GM19193 (cell line): ENCODE results near the gene TXNIP.
A peak's percentile ranks its signal among the peaks of the same experiment; 100 is the strongest.

Source experiments
- POLR2A ChIP-seq: IDR thresholded peaks from 4 replicates; pipeline ENCODE4 v1.6.1; 2011; ENCODE audit not compliant: insufficient read depth, insufficient read length; ENCODE audit errors: extremely low read depth

TXNIP gene

GRCh38 chr1:145963265-145964019 is 32.9 kb downstream of the TXNIP start:
- no peak for TF ChIP-seq POLR2A

GRCh38 chr1:145962157-145963102 is 33.9 kb downstream of the TXNIP start:
- no peak for TF ChIP-seq POLR2A

- no peak for TF ChIP-seq POLR2A
Observed at GRCh38 chr1:145961425-145962156, 34.8 kb downstream of the TXNIP start.

DNA sequence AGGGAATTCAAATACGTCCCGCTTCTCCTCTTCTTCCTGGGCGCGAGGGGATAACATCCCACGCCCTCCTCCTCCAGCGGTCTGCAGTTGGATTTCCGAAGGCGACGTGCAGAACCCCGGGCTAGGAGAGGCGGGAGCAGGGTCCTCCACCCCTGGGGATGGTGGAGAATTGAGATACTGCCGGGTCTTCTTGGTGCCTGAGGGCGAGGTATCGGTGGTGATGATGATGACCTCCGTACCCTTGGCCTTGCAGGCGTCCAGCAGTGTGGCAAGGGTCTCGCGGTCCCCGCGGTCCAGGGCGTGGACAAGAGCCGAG is 35.3 kb downstream of the TXNIP start:
- no peak for TF ChIP-seq POLR2A

DNA sequence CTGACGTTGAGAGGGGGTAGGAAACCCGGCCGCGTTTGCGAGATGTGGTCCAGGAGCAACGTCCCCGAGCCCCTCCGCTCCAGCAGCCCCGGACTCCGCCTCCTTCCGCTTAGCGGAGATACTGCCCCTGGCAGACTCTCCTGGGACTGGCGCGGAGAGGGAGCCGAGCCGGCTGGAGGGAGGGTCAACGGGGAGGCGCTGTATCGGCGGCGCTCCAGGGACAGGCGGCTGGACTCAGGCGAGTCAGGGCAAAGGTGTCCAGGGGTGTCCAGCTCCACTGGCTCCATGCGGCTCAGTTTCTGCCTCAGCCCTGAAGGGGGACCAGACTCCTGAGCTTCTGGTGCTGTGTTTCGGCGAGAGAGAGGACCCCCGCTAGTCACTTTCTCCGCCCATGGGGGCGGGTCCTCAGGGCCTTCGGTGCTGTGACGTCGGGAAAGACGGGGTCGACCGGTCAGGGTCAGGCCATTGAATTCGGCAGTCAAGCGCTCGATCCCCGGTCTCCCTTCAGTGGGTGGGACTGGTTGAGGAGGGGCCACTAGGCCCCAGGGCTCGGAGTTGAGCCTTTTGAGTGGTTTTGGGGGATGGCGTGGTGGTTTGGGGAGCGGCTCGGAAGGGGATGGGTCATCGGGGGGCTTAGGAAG is 35.8 kb downstream of the TXNIP start:
- TF ChIP-seq POLR2A, result peak; percentile 49

- TF ChIP-seq POLR2A, result no peak
Observed at GRCh38 chr1:145959957-145960467, 36.4 kb downstream of the TXNIP start.

GRCh38 chr1:145959333-145959732 is 37.0 kb downstream of the TXNIP start:
- TF ChIP-seq POLR2A, result no peak

DNA sequence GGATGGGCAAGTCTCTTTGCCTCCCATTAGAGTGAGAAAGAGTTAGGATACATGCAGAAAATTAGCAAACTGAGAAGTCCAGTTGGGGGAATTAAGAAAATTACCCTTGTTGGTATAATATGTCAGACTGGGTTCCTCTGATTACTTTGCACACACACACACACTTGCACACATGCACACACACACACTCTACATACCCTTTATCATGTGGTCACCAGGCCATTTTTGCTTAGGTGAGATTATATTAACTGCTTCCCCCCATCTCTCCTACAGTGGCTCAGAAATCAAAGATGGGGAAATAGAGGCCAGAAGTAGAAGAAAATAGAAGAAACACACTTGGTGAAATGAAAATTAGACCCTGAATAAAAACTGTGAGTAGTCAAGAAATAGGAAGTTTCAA is 37.6 kb downstream of the TXNIP start:
- no peak for TF ChIP-seq POLR2A

DNA sequence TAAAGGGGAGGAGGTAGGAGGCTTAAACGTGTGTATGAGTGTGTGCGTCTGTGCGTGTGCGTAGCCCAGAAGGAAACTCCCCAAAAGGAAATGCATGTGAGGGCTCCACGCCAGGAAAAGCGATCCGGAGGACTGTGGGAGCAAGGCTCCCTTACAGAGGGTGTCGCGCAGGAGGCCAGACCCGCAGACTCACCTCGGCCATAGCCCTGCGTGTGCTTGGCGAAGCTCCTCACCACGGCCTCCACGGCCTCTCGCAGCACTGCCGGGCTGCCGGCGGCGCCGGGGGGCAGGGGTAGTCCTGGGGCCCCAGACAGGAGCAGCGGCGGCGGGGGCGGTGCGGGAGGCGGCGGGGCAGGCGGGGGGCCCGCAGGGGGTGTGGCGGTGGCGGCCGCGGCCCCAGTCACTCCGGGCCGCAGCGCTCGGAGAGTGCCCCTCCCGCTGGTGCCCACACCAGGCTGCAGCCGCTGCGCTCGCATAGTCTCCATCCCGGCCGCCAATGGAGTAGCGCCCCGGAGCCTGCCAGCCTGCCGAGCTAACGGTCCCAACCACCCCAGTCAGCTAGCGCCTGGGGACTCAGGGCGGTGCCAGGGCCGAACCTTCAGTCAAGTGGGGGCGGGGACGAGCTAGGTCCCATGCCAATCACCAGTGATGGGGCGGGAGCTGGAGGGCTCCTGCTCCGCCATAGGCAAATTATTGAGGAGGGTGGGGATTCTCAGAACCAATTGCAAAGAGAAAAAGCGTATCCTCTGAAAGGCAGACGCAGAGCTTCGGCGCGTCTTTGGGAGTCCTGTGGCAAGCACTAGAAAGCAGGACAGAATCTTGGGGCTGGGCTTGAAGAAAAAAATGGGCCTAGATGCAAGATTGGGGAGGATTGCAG is 38.7 kb downstream of the TXNIP start, which contains the start of gene LIX1L:
TSS of gene LIX1L (minus strand) at position 575 of the 877 bp plus-strand sequence. CDS start at position 485, 90 bp downstream.
- TF ChIP-seq POLR2A, result peak; percentile 79

GRCh38 chr1:145956781-145957442 is 39.5 kb downstream of the TXNIP start:
- TF ChIP-seq POLR2A, result no peak

DNA sequence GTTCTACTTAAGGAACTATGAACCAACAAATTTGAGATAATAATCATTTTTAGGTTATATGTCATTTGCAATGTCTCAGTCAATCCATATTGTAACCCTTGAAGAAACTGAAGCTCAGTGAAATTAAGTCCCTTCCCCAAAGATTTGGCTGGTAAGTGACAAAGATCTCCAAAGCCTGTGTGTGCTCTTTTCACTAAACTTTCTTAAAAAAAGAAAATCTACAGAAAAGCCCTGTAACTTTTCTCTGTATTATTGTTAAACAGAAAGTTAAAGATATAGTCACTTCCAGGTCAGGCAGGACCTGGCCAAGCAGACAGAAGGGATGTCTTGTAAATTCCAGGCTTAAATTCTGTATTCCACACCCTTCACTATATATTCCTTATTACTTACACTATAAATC is 40.0 kb downstream of the TXNIP start:
- TF ChIP-seq POLR2A, result no peak

- no peak for TF ChIP-seq POLR2A
Observed at GRCh38 chr1:145955436-145955835, 40.9 kb downstream of the TXNIP start.

DNA sequence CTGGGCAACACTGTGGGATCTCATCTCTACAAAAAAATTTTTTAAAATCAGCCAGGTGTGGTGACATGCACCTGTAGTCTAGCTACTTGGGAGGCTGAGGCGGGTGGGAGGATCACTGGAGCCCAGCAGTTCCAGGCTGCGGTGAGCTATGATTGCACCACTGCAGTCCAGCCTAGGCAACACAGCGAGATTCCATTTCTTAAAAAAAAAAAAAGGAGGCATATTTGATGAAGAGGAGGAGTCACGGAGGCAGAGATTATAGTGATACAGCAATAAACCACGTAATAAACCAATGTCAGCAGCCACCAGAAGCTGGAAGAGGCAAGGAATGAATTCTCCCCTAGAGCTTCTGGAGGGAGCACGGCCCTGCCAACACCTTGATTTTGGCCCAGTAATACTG is 42.5 kb downstream of the TXNIP start:
- TF ChIP-seq POLR2A, result no peak
